GM12874 (cell line): ENCODE data around the gene GABRG2.

Experiments used
- CTCF ChIP-seq: IDR thresholded peaks from 2 replicates; pipeline ENCODE4 v1.5.1; 2011; ENCODE audit warnings: low read depth, mild to moderate bottlenecking, control low read depth, low read length, moderate library complexity; ENCODE audit not compliant: insufficient read depth

GABRG2 gene

GRCh38 chr5:162132348-162132747, 64.8 kb downstream of the GABRG2 start:
- TF ChIP-seq CTCF, result no peak

GRCh38 chr5:162139190-162139589, 71.6 kb downstream of the GABRG2 start:
- TF ChIP-seq CTCF, result no peak

- TF ChIP-seq CTCF, result no peak
Observed at GRCh38 chr5:162154242-162154641, 86.7 kb downstream of the GABRG2 start.

- TF ChIP-seq CTCF, result no peak
Observed at GRCh38 chr5:162160401-162160800, 92.8 kb downstream of the GABRG2 start.

GRCh38 chr5:162163663-162164062, 96.1 kb downstream of the GABRG2 start:
- no peak for TF ChIP-seq CTCF

GRCh38 chr5:162174358-162174974, 106.9 kb downstream of the GABRG2 start:
- TF ChIP-seq CTCF, result no peak

- TF ChIP-seq CTCF, result no peak
Observed at GRCh38 chr5:162187371-162187770, 119.8 kb downstream of the GABRG2 start.
